22Rv1 (cell line): ENCODE data around the gene SLX4IP.

ENCODE experiments used
- CTCF ChIP-seq: fragments of 450-650 bp; IDR thresholded peaks from 2 replicates; pipeline ENCODE4 v1.5.1; 2017; ENCODE audit warnings: mild to moderate bottlenecking
- ZFX ChIP-seq: fragments of 450-650 bp; IDR thresholded peaks from 2 replicates; pipeline ENCODE4 v1.6.1; 2017; ENCODE audit warnings: antibody characterized with exemption, borderline replicate concordance

GRCh38 chr20:10641893-10642292 lies 206.8 kb downstream of the SLX4IP start:
- TF ChIP-seq CTCF (no peak), ZFX (no peak)
